HG03521 (cell line): ENCODE data around the gene OPCML.

ENCODE experiments used
- ATAC-seq: cut with Tn5 transposase; IDR thresholded peaks from one replicate; pipeline ENCODE4 v1.9.1; 2021; ENCODE audit warnings: mild to moderate bottlenecking, moderate library complexity; ENCODE audit not compliant: unreplicated experiment

The OPCML gene

DNA sequence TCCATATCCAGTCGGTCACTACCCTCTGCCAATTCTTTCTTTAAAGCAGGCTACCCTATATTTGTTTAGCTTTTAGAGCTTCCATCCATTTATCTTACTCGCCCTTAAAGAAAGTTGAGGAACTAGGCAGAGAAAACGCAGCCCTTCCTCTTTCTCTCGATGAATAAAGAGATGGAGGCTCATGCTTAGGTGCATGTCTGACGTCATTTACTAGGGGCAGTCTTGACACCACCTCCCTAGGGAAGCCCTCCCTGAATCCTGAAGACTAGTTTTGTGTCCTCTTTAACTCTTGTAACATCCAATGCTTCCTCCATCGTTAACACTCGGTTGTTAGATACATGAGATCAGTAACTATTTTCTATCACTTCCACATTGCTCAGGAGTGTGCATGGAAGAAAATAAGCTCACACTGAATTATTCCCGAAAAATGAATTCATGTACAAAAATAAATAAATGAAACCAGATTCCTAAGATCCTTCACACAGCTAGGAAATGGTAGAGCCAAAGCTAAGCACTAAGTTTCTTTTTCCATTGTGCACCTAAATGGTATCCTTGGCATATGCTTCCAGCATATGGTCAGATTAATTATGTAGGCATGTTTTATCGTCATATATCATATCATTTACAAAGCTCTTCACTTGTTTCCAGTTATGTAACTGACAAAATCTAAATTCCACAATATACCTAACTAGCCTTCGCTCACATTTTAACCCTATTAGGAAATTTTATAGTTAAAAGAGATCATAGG, 291.2 kb downstream of the OPCML start:
- ATAC-seq = no peak

DNA sequence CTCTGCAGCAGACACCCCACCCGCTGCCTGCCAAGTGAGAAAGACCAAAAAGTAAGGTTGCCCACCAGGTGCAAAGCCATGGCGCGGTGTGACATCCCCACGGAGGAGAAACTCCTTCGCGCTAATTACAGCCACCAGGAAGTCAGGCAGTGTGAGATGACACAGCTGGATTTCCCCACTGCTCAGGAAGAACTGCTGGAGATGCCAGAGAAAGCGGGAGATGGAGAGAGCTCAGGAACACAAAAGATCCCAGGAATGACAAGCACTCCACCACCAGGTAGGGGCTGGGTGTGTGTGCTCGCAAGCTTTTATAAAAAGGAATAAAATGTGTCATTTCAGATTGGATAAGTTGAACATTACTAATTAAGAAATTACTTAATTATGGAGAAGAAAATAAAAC, 292.7 kb downstream of the OPCML start:
- no peak for ATAC-seq

DNA sequence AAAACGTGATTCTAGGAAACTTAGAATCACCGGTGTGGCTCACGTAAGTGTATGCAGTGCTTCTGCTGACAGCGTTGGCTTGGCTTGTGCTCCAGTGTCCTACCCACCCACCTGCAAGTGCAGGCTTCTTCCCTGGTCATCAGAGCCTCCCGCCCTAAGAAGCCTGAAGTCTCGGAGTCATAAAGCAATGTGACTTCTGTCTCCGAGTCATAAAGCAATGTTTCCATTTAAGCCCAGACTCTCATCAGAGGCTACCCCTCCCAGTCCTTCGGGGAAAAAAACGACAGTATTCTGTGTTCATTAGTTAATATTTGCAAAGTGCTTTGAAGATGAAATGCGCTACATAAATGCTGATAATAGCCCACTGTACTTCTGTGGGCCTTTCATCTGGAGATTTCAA, 293.8 kb downstream of the OPCML start:
- no peak for ATAC-seq

DNA sequence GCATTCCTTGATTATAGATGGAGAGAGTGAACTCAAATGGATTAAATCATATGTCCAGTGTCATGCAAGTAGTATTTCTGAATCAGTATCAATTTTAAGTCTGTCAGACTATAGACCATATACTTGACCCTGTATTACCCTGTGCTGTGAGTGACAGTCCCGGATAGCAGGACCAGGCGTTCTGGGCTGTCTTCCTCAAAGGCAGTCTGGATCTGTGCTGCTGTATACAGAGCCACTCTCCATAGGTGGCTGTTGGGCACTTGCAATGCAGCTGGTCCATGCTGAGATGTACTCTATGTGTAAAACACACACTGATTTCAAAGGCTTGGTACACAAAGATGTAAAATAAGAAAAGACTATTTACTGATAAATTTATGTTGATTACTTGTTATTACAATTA, 294.3 kb downstream of the OPCML start:
- no peak for ATAC-seq

DNA sequence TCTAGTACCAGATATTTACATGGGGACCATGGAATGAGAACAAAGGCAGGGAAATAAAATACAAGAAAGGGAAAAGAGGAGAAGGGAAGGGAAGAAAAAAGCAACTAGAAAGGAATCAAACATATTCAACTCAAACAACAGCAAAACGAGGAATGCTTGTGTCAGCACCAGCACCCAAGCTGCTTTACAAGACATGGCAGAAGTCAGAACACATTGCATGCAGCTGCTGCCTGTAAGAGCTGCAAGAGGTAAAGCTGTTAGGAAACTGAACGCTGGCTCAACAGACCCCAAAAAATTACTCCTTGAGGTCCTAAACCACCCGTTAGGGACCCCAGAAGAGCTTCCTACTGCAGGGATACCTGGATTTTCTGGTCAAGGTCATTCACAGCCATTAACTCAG, 296.9 kb downstream of the OPCML start:
- ATAC-seq = no peak

DNA sequence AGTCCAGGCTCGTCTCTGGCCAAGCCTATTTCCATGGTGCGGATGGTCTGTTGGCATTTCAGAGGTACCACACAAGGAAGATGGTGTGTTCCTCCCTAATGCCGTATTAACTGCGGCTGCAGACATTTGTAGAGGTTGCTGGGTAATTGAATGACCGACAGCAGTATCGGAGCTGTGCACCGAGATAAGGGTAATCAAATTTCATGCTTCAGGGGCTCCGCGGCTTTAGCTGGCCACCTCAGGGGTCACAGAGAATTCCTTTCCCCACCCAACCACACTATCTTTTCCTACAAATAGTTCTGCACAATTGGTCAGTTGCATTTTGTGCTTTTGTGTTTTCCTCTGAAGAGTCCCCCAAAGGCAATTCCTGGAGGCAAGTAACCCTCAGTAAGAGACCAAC, 297.4 kb downstream of the OPCML start:
- ATAC-seq = no peak

DNA sequence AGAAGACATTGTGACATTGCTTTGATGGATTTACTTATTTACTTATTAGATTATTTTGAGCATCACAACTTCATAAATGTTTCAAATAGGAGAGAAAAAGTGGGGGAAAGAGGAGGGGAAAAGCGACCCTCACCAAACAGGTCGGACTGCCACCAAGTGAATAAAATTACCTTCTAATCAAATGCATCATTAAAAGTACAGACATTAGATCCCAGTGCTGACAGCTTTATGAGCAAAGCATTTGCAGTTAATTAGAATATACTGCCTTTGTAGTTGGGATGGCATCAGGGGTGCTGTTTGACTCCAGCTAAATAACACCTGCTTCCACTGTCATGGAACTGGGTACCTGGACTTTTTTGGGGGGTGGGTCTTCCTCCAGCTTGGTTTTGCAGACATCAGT, 299.6 kb downstream of the OPCML start:
- ATAC-seq = no peak

DNA sequence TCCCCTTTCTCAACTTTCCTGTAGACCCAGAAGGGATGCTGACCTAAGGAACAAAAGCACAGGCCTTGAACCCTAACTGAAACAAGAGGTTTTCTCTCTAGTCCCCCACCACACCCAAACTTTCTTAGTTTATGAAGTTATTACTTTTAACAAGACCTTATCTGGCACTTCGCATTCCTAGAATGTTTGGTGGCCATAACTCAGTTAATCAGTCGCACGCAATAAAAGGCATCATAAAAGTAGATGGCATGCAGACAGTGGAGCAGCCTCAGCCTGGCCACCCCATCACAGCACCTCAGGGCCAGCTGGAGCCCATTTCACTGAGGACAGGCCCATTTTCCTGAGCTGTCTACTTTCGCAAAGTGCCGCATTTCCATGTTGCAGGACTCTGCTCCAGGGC, 301.9 kb downstream of the OPCML start:
- no peak for ATAC-seq

DNA sequence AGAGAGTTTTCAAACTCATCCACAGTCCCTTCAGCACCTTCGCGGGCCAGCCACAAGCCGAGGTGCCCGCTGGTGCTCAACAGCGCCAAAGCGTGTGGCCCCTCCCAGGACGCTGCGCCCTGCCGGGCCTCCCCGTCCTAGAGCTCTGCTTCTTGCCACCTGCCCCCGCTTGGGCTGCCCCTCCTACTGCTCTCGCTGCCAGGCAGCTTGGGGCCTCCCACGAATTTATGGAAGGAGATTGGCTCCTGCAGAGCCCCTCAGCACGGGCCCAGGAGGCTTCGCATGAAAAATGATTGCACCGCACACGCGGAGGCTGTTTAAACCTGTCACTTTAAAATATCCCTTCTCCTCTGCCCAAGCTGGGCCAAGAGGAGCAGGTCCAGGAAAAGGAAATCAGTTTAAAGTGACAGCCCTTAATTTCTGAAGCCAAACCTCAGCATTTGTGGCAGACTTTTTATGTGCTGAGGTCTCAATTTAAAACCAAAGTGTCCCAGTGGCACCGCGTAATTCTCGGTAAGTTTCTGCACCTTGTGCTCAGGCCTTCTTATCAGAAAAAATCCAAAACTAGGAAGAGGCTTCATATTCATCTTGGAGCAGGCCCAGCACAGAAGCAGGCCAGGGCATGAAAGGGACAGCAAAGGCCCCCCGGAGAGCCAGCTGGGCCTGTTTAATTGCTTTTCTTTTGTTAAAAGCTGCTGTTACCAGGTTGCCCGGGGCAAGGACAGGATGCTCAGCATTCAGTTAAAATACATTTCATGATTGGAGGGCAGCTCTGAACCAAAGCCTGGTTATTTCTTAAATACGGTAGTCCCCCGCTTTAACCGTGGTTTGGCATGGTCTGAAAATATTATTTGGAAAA, 303.6 kb downstream of the OPCML start:
- no peak for ATAC-seq

DNA sequence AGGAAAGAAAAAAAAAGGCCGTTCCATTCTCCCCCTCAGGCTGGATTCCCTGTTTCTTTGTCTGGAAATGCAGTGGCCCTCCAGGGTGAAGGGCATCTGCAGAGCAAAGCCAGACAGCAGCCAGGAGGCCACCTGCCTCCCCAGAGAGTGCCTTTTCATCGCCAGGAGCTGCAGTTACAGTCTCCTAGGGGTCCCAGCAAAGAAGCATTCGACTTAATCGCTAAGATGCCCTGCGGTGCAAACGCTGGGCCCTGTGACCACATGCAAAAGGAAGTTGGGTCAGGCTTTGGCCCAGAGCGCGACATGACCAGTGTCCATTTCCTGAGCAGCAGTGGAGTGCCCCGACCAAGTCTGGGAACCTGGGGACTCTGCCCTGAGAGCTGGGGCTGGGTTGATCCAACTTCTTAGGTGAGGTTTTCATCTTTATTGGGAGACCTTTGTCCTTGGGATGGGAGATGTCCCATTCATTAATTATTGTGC, 304.6 kb downstream of the OPCML start:
- ATAC-seq = no peak

DNA sequence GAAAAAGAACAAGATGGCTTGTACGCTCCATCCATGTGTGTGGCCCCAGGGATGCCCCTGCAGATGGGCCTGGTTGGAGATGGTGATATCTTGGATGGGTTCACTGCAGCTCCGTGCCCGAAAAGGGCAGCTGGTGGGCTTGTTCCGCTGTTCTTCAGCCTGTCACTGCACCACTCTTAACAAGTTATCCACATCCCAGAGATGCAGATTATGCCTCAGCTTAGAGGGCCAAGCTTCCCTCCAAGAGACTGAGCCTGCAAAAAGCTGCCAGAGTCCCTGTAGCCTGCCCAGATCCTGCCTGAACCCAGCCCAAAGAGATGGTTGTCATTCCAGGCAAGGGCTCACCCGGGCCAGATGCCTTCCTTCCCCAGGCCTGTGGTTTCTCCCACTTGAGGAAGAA, 308.0 kb downstream of the OPCML start:
- no peak for ATAC-seq

DNA sequence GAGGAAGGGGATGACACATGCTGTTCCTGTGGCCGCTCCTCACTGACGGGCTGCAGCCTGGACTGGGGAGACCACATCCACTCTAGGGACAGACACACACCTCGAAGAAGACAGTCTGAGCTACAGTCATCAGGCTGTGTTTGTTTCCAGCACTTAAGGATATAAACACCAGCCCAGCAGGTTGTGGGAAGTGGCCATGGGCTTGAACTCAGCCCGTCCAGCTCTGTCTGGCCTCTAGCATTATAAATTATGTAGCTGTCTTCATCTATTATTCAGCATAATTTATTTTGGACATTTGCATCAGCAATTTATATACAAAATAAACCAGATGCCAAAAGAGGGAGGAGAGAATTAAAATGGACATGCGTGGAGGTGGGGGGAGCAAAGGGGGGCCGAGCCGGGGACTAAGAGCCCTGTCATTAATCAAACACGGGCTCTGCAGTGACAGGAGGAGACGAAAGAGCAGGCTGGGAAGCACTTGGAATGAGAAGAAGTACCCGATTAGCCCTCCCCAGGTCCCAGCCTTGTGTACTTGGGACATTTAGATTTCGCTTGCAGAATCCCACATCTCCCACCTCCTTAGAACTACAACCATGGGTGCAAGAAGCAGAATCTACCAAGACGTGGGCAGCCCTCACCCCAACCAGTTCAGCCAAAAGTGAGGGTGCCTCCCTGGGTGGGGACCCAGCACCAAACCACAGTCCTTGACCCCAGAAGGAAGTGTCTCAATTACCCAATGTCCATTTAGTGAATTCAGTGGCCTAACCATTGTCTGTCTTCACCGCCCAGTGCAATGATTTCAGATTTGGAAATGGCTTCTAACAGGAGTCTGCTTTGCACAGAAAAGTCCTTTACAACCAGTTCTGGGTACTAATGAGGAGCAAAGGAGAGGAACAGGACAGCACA, 309.6 kb downstream of the OPCML start:
- no peak for ATAC-seq

DNA sequence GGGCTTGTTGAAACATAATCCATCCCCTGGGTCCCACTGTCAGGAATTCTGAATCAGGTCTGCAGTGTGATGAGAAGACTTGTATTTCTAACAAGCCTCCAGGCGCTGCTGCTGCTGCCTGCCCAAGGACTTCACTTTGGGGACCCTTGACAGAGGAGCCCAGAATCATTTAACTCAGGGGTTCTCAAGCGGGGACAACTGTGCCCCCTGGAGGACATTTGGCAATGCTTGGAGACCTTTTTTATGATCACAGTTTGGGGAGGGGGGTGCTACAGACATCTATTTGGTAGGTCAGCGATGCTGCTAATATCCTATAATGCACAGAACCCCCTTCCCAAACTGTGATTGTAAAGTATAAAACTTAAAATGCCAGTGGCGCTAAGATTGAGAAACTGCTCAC, 312.8 kb downstream of the OPCML start:
- ATAC-seq = no peak

DNA sequence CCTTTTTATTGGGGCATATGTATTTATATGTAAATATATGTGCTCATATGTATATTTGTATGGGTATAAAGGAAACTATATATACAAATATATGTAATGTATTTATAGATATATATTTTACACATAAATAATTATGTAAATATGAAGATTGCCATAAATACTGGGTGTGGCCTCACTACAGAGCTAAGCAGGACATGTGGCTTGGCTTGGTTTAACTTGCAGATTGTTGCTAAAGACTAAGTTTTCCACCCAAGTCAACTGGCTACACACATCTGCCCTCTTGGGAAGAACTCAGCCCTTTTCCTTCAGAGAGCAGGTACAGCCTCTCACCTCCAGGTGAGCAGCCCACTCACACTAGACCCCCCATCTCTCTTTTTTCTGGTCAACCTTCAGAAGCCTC, 315.5 kb downstream of the OPCML start:
- ATAC-seq = no peak

DNA sequence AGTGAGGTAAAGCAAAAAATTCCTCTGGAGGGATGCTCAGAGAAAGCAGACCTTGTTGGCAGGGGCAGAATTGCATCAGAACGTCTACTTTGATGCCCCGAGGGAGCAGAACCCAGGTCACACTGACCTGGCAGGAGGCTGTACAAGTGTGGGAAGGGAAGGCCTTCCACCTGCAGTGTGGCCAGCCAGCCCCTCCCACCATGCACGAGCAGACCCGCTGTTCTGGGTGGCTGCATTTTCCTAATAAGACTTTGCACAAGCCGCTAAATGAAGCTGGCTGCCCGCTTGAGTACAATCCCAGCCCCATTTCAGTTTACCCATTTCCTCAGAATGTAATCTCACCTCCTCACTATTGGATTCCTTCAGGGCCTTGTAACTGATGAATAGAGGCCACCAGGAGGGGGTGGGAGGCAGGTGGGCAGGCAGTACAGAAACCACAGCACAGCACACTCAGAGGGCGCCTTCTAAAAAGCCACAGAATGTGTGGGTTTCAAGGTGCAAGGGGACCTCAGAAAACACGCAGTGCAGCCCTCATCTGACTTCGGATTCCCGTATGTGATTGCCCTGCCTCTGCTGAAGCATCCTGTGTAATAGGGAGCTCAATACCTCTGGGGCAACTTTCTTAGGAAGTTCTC, 316.6 kb downstream of the OPCML start:
- ATAC-seq = no peak

DNA sequence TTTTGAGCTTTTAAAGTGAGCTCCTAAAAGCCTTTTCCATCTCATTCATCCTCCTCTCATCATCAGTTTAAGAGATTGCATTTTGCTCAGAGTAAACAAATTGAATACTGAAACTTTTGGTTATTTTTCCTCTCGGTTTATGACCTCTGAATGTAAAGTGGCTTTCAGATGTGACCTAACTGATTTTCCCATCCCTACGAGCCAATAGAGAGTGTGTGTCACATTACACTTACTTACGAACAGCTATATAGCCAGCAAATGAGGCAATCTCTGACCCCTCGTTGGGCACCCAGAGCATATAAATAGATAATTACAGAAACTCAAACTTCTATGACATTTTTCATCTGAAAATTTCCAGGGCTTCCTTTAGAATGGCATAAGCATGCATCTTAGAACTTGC, 317.7 kb downstream of the OPCML start:
- ATAC-seq = no peak

DNA sequence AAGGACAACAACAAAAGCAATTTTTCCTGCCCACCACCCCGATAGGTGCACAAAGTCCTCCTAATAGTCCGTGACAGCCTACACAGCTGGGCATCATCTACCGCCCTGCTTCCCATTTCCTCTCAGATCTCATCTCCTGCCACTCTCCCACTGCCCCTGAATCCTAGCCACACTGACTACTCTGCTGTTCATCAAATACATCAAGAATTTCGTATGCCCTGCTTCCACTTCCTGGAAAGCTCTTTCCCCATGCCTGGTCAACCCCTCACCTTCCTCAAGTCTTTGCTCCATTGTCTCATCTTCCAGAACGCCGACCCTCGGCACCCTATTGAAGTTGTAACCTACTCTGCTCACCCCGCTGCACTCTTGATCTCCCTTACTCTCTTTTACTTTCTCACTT, 320.1 kb downstream of the OPCML start:
- no peak for ATAC-seq

DNA sequence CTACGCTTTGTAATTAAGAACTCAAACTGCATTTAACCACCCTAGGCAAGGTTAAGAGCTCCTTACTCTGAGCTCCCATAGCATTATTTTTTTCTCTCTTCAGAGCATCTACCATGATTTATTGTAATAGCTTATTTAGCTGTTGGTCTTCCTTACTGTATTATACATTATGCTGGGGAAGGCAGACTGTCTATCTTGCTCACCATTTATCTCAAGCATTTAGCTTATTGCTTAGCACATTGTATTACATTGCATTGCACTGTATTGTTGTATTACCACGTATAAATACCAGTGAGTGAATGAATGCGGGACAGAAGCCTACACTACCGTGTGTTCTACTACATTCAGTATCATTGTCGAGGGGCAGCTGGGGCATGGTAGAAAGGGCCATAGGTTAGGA, 324.3 kb downstream of the OPCML start:
- ATAC-seq = no peak

DNA sequence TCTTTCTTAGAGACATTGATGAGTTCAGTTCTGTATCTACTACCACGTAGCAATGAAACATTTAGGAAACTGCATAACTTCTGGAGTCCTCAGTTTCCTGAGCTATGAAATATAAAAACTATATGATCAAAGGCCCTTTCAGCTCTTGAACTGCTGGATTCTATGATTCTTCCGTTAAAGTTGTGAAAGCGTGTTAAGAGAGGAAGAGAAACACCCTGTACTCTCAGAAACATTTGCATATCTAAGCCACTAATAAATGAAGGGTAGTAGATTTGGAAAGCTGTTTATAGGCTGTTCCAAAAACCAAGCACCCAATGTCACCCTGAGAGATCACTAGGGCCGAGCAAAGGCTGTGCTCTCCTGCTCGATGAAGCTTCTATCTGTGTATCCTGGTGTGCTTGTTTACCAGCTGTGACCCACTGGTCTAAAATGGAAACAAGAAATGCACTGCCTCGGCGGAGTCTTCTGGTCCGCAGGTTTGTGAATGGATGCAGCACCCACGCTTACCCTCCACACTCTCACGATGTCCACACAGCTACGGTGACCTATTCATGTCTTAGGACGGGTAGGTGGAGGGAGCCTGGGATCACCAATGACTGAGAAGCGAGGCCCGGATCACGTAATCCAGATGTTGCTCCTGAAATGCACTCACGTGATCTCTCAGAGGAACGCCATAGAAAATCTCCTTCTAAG, 325.8 kb downstream of the OPCML start:
- ATAC-seq = no peak

DNA sequence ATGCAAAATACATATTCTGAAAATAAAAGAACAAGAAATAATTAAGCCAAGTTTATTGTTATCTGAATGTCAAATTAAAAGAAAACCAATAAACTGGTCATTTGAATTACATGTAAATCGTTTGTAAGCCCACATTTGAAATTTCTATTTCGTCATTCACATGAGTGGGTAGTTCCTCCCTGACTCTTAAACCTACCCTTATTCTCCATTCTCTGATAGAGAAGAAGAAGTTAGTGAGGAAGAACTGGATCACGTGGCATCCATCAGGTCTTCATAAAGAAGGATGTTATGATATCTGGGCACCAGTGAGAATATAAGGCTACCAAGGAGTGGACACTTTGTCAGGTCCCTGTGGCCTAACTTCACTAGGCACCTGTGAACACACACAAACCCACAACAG, 328.1 kb downstream of the OPCML start:
- no peak for ATAC-seq
